ENCODE data around the gene NDUFAF4. TPM values are rescaled to one million over a fixed set of nuclear protein-coding genes. Genes with fewer than 3 reads are reported as not detected.

NDUFAF4 gene
- total RNA-seq, 1 experiment from 2014 or later = 28.1 TPM

Other genes with a start within 250 kb of the NDUFAF4 start
- gene GPR63, start 60.4 kb downstream of the NDUFAF4 start, total RNA-seq (2014; rRNA removed; shearing (Covaris generic)) = not detected in 2 replicates
- not detected in 2 replicates for gene KLHL32, start 26.8 kb upstream of the NDUFAF4 start, total RNA-seq (2014; rRNA removed; shearing (Covaris generic))